Astrocyte (in vitro differentiated cells and primary cell): ENCODE measurements around the gene MICAL1. TPM values are rescaled to one million over a fixed set of nuclear protein-coding genes. Genes with fewer than 3 reads are reported as not detected.

ENCODE experiments used
- DNase-seq: peaks from one replicate; pipeline ENCODE4 v3.0.0-alpha.2; 2010; ENCODE audit warnings: low read depth
- FAIRE-seq: peaks from 2 replicates; lab custom pipeline; 2011; peaks lifted over from hg19 to GRCh38; lab: Jason Lieb, UNC
- H2AFZ ChIP-seq: 2 replicates; pipeline ENCODE4 v1.6.0; 2012; ENCODE audit warnings: low read depth, low read length, inconsistent platforms
- H3K27ac ChIP-seq: 2 replicates; pipeline ENCODE4 v1.5.1; 2011; ENCODE audit warnings: low read depth, low read length, inconsistent platforms
- H3K27me3 ChIP-seq: 2 replicates; pipeline ENCODE4 v1.6.0; 2011; ENCODE audit warnings: low read length, inconsistent platforms; ENCODE audit not compliant: insufficient read depth
- H3K36me3 ChIP-seq: 2 replicates; pipeline ENCODE4 v1.5.1; 2011; ENCODE audit warnings: low read length, inconsistent platforms; ENCODE audit not compliant: insufficient read depth
- H3K4me1 ChIP-seq: 2 replicates; pipeline ENCODE4 v1.5.1; 2011; ENCODE audit warnings: low read length, inconsistent platforms; ENCODE audit not compliant: insufficient read depth
- H3K4me2 ChIP-seq: 2 replicates; pipeline ENCODE4 v1.6.0; 2012; ENCODE audit warnings: low read length, inconsistent platforms
- H3K4me3 ChIP-seq: 2 replicates; pipeline ENCODE4 v1.5.1; 2011; ENCODE audit warnings: low read depth, mild to moderate bottlenecking, low read length, inconsistent platforms; ENCODE audit not compliant: insufficient read depth
- H3K79me2 ChIP-seq: 2 replicates; pipeline ENCODE4 v1.6.0; 2012; ENCODE audit warnings: mild to moderate bottlenecking, low read length, inconsistent platforms; ENCODE audit not compliant: insufficient read depth
- H3K9ac ChIP-seq: 2 replicates; pipeline ENCODE4 v1.6.0; 2012; ENCODE audit warnings: mild to moderate bottlenecking, low read length, inconsistent platforms
- H3K9me3 ChIP-seq: 2 replicates; pipeline ENCODE4 v1.5.1; 2012; ENCODE audit warnings: low read depth, mild to moderate bottlenecking, low read length, inconsistent platforms; ENCODE audit not compliant: insufficient read depth
- H4K20me1 ChIP-seq: 2 replicates; pipeline ENCODE4 v1.6.0; 2012; ENCODE audit warnings: low read length, inconsistent platforms; ENCODE audit not compliant: insufficient read depth
- H3K27ac Mint-ChIP-seq: one replicate; pipeline ENCODE4 v1.8.0; 2021; ENCODE audit warnings: mild to moderate bottlenecking, mixed read lengths; ENCODE audit not compliant: unreplicated experiment
- H3K27me3 Mint-ChIP-seq: one replicate; pipeline ENCODE4 v1.8.0; 2021; ENCODE audit warnings: low read depth, mixed read lengths; ENCODE audit not compliant: unreplicated experiment
- H3K36me3 Mint-ChIP-seq: one replicate; pipeline ENCODE4 v1.8.0; 2021; ENCODE audit warnings: low read depth, mixed read lengths; ENCODE audit not compliant: unreplicated experiment
- H3K4me1 Mint-ChIP-seq: one replicate; pipeline ENCODE4 v1.8.0; 2021; ENCODE audit warnings: low read depth, mixed read lengths; ENCODE audit not compliant: unreplicated experiment
- H3K4me3 Mint-ChIP-seq: one replicate; pipeline ENCODE4 v1.8.0; 2021; ENCODE audit warnings: mild to moderate bottlenecking, moderate library complexity, mixed read lengths; ENCODE audit not compliant: unreplicated experiment
- H3K9me3 Mint-ChIP-seq: one replicate; pipeline ENCODE4 v1.8.0; 2021; ENCODE audit warnings: mild to moderate bottlenecking, mixed read lengths; ENCODE audit not compliant: unreplicated experiment
- EZH2 ChIP-seq: IDR thresholded peaks from 2 replicates; pipeline ENCODE4 v1.6.1; 2012; ENCODE audit warnings: mild to moderate bottlenecking, low read length, inconsistent platforms; ENCODE audit not compliant: insufficient read depth
- total RNA-seq: library from RNA; stranded (reverse); gene quantifications from 2 replicates; pipeline ENCODE4 v1.2.1, GENCODE V29; 2021
- TF ChIP-seq, protein P1 (sequence below): IDR thresholded peaks from 2 replicates; pipeline ENCODE4 v1.5.1; 2011; ENCODE audit warnings: low read depth, mild to moderate bottlenecking, inconsistent platforms, low read length, moderate library complexity; ENCODE audit not compliant: insufficient read depth

Gene MICAL1
- total RNA-seq, 1 donor from 2014 or later = 57.2 TPM

- Mint-ChIP-seq H3K4me3 (no peak overlapping the region), H3K36me3 (peaks cover 4% of the 10 kb centered on the region), H3K27ac (no peak overlapping the region), H3K9me3 (no peaks in the 10 kb centered on the region), H3K27me3 (peaks cover 9% of the 10 kb centered on the region), H3K4me1 (no peaks in the 10 kb centered on the region)
- H3K27me3 ChIP-seq = no peaks in the 10 kb centered on the region
- peaks cover 6% of the 10 kb centered on the region for H3K4me1 ChIP-seq
- DNase-seq = peak; percentile 22
- H3K36me3 ChIP-seq = no peaks in the 10 kb centered on the region
- no peak overlapping the region for H3K27ac ChIP-seq
- FAIRE-seq = no peak
- H2AFZ ChIP-seq = no peak overlapping the region
- TF ChIP-seq EZH2 = no peak
- TF ChIP-seq, protein P1, sequence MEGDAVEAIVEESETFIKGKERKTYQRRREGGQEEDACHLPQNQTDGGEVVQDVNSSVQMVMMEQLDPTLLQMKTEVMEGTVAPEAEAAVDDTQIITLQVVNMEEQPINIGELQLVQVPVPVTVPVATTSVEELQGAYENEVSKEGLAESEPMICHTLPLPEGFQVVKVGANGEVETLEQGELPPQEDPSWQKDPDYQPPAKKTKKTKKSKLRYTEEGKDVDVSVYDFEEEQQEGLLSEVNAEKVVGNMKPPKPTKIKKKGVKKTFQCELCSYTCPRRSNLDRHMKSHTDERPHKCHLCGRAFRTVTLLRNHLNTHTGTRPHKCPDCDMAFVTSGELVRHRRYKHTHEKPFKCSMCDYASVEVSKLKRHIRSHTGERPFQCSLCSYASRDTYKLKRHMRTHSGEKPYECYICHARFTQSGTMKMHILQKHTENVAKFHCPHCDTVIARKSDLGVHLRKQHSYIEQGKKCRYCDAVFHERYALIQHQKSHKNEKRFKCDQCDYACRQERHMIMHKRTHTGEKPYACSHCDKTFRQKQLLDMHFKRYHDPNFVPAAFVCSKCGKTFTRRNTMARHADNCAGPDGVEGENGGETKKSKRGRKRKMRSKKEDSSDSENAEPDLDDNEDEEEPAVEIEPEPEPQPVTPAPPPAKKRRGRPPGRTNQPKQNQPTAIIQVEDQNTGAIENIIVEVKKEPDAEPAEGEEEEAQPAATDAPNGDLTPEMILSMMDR = no peak
- no peaks in the 10 kb centered on the region for H3K9me3 ChIP-seq
- H4K20me1 ChIP-seq = no peaks in the 10 kb centered on the region
- H3K4me2 ChIP-seq = no peak overlapping the region
- no peak overlapping the region for H3K4me3 ChIP-seq
- no peak overlapping the region for H3K9ac ChIP-seq
- H3K79me2 ChIP-seq = no peaks in the 10 kb centered on the region
Observed at GRCh38 chr6:109428889-109429477, 26.6 kb downstream of the MICAL1 start.

DNA sequence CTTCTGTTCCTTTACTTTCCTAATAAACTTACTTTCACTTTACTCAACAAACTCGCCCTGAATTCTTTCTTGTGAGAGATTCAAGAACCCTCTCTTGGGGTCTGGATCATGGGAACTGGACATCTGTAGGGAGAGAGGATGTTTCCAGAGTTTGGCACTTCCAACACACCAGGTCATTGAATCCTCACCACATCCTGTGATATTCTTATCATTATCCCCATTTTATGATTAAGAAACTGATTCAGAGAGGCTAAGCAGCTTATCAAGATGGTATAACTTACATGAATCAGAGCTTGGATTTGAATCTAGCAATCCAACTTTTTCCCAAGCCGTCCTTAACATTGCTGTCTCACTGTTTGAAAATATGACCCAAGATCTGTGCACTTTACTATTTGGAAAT lies 30.6 kb downstream of the MICAL1 start:
- H3K4me1 ChIP-seq = peaks cover 7% of the 10 kb centered on the region
- no peaks in the 10 kb centered on the region for H3K4me1 Mint-ChIP-seq
- no peak overlapping the region for H3K27ac ChIP-seq
- TF ChIP-seq, protein P1 = no peak
- no peak for TF ChIP-seq EZH2
- no peaks in the 10 kb centered on the region for H3K79me2 ChIP-seq
- H3K36me3 Mint-ChIP-seq = no peaks in the 10 kb centered on the region
- H3K9me3 Mint-ChIP-seq = no peaks in the 10 kb centered on the region
- H3K4me3 ChIP-seq = no peak overlapping the region
- peak; percentile 25 for DNase-seq
- H3K9ac ChIP-seq = no peak overlapping the region
- FAIRE-seq = no peak
- H3K9me3 ChIP-seq = no peaks in the 10 kb centered on the region
- H3K4me2 ChIP-seq = no peak overlapping the region
- H2AFZ ChIP-seq = no peak overlapping the region
- no peaks in the 10 kb centered on the region for H3K27me3 ChIP-seq
- no peaks in the 10 kb centered on the region for H3K36me3 ChIP-seq
- H4K20me1 ChIP-seq = no peaks in the 10 kb centered on the region
- no peaks in the 10 kb centered on the region for H3K27me3 Mint-ChIP-seq
- H3K27ac Mint-ChIP-seq = no peak overlapping the region
- no peak overlapping the region for H3K4me3 Mint-ChIP-seq

- Mint-ChIP-seq H3K4me3 (no peak overlapping the region), H3K9me3 (no peaks in the 10 kb centered on the region), H3K4me1 (no peaks in the 10 kb centered on the region), H3K27ac (no peak overlapping the region), H3K36me3 (no peaks in the 10 kb centered on the region), H3K27me3 (peaks cover 3% of the 10 kb centered on the region)
- Histone ChIP-seq H3K79me2 (no peaks in the 10 kb centered on the region), H3K9ac (no peak overlapping the region), H3K9me3 (no peaks in the 10 kb centered on the region), H2AFZ (no peak overlapping the region), H3K27me3 (no peaks in the 10 kb centered on the region), H3K27ac (no peak overlapping the region), H4K20me1 (no peaks in the 10 kb centered on the region), H3K36me3 (no peaks in the 10 kb centered on the region), H3K4me3 (no peak overlapping the region), H3K4me2 (no peak overlapping the region), H3K4me1 (peaks cover 7% of the 10 kb centered on the region)
- FAIRE-seq = no peak
- TF ChIP-seq EZH2 = no peak
- TF ChIP-seq, protein P1 = no peak
- no peak for DNase-seq
Observed at GRCh38 chr6:109421184-109421583, 34.4 kb downstream of the MICAL1 start.
